ENCODE measurements around the gene RNF224.

RNF224 gene

DNA sequence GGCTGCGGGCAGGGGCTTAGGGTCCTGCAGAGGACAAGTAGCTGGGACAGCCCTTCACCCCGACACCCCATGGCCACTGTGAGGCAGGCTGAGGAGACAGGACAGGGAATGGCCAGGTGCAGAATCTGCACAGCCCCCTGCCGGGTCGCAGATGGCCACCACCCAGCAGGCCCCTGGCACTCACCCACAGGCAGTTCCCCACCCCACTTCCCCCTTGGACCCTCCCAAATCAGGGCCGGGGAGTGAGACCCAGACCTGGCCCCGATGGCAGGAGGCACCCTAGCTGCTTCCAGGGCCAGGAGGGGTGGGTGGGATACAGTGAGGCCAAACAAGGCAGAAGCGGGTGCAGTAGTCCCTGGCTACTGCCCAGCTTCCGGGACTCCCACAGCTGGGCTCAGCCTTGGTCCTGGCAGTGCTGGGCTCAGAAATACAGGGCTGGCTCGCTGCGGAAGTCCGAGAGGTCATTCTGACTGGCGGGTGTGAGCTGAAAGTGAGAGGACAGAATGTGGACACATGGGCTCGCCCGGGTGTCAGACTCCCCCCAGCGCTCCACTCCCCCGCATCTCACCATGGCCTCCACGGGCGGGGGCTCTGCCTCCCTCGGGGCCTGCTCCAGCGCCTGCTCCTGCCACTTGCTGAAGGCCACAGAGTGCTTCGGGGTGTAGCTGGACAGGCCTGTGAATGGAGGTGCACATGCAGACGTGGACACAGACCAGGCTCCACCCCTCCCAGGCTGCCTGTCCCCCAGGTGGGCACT, 35.4 kb upstream of the RNF224 start:
- DNase-seq (ENCODE audit: extremely low read depth in 1 of 2, low read depth in 1 of 2): no peak

- DNase-seq (ENCODE audit: extremely low read depth in 1 of 2, low read depth in 1 of 2): no peak
These were observed 34.9 kb upstream of the RNF224 start for GRCh38 chr9:137192448-137192780.

DNA sequence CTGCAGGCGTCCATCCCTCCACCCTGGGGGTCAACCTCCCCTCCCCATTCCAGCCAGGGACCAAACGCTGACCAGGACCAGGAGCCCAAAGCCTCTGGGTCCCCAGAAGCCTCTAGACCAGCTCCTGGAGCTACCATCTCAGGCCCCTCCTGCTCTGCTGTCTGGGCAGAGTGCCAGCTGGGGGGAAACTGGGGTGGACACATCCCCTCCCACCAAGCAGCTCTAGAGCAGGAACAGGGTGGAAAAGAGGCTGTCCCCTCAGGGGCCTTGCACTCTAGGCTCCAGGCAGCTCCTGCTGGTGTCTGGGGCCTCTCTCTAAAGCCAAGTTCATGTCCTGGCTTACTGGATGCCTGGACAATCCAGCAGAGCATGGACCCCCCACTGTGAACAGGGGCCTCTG, 34.4 kb upstream of the RNF224 start:
- DNase-seq (ENCODE audit: extremely low read depth in 1 of 2, low read depth in 1 of 2): no peak

GRCh38 chr9:137193771-137194170, 33.5 kb upstream of the RNF224 start:
- no peak for DNase-seq (ENCODE audit: extremely low read depth in 1 of 2, low read depth in 1 of 2)

GRCh38 chr9:137194388-137194787, 32.9 kb upstream of the RNF224 start:
- DNase-seq (ENCODE audit: extremely low read depth in 1 of 2, low read depth in 1 of 2): no peak

DNA sequence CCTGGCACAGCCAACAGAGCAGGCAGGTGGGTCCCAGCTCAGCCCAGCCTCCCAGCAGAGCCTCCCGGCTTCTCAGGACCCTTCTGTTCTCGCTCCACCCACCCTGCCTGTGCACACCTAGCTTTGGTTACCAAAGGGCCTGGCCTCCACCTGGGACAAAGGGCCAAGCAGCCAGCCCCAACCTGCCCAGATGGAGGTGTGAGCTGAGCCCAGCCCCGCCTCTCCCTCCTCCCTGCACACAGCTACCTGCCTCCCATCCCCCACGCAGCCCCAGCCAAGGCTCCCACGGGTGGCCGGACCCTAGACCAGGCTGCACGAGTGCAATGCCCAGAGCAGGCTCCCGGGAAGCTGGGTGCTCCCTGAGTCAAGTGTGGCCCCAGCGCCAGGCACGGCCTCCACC, 32.4 kb upstream of the RNF224 start:
- no peak for DNase-seq (ENCODE audit: extremely low read depth in 1 of 2, low read depth in 1 of 2)

- DNase-seq (ENCODE audit: extremely low read depth in 1 of 2, low read depth in 1 of 2): no peak
These were observed 31.6 kb upstream of the RNF224 start for GRCh38 chr9:137195525-137196220.

DNA sequence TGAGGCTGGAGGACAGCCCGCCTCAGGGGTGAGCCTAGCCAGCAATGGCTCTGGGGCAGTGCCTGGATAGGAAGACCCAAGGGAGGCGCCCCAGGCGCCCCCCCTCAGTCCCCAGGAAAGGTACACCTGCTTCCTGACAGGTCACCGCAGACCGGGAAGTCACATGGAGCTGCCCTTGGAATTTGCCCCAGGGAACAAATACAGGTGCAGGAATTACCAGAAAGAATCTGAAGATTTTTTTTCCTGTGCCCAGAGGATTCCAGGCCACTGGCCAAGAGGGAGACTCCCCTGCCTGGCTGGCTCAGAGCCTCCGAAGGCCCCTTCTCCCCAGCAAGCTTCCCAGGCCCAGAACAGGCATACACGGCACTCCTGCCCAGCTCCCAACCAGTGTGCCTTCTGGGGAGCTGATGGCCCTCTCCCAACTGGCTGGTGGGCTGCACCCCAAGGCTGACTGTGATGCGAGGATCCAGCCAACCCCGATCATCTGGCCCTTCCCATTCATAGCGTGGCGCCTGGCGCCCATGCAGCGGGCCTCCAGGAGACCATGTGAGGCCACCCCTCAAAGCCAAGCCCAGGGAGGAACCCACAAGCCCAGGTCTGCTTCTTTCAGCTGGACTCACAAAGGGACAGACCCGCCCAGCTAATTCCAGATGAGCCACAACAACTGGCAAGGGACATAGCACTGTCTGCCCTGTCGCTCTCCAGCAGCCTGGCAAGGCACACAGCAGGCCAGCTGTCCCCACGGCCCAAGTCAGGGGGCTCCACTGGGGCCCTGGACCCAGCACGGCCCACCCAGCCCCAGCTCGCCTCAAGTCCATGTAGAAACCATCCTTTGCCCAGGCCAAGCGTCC, 29.0 kb upstream of the RNF224 start:
- DNase-seq (ENCODE audit: extremely low read depth in 1 of 2, low read depth in 1 of 2): no peak

DNA sequence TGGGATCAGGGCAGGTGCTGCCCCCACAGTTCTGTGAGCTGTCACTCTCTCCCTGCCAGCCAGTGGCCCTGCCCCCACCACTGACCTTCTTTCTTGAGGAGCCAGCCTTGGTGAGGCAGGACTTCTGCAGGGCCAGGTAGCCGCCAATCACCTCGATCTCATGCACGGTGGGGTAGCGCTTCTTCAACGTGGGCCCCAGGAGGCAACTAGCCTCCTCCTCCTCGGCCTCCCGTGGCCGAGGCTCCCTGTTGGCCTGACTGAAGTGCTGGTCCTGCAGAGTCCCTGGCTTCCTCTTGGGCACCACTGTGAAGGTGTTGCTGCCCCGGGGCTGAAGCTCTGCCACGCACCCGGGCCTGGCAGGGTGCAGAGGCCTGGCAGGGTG, 28.4 kb upstream of the RNF224 start:
- no peak for DNase-seq (ENCODE audit: extremely low read depth in 1 of 2, low read depth in 1 of 2)

- no peak for DNase-seq (ENCODE audit: extremely low read depth in 1 of 2, low read depth in 1 of 2)
These were observed 27.7 kb upstream of the RNF224 start for GRCh38 chr9:137199411-137200121.

DNA sequence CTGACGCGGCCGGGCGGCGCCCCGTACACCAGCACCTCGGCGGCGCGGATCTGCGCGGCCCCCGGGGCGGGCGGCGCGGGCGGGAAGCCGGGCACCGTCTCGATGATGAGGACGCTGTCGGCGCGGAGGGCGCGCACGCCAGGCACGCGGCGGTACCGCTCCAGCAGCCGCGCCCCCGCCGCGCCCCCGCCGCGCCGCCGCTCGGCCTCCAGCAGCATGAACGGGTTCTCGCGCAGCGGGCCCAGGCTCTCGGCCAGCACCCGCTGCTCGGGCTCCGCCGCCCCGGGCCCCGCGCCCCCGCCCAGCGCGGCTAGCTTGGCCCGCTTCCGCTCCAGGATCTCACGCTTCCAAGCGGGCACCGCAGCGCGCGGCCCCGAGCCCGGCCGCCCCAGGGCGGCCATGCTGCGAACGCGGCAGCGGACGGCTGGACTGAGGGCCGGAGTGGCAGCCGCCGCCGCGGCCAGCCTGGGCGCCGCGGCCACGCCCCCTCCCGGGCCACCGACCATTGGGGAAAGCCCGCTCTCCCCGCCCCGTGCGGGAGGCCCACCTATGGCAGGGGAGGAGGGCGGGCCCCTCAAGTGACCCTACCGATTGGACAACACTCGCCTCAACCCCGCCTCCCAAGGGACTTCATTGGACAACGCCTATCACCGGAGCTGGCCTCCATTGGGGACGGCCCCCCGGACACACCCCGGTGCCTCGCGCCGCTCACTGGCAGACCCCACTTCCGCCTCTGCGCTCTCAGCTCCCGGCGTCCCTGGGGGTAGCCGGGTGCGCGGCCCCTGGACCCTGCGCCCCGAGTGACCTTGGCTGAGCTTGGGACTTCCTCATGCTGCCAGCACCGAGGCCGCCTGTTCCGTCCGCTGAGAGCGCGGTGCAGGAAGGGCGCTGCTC, 26.7 kb upstream of the RNF224 start, which contains the start of gene TPRN:
Gene TPRN, minus strand, starts transcription at position 431 of the 894 bp plus-strand sequence. Its CDS starts 30 bp downstream, at position 401.
- DNase-seq (ENCODE audit: extremely low read depth in 1 of 2, low read depth in 1 of 2): peak; percentile 96 to 100

DNA sequence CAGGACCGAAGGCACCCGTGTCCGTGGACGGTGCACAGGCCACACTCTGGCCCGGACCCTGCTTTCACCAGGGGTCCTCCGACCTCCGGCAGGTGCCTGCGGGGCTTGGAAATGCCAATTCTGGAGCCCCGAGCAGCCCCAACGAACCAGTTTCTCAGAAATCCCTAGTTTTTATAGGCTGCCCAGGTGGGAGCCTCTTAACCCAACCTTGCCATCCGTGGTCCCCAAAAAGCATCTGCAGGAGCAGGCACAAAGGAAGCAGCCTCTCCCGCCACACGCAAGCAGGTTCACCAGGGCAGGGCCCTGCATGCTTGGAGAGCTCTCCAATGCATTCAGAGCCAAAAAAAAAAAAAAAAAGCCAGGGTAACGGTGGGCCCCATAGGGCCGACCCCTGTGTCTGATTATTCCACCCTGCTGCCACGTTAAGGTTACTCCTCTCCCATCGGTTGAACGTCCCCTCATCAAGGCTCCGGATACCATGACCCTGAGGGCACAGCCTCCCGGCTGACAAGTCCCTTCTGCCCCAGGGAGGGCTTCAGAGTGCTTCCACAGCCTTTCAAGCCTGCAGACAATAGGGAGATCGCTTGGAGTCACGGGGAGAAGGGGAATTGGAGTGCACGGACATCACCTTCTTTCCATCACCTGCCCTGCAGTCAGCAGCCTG, 26.0 kb upstream of the RNF224 start:
- DNase-seq (ENCODE audit: extremely low read depth in 1 of 2, low read depth in 1 of 2): no peak

GRCh38 chr9:137202966-137203365, 24.3 kb upstream of the RNF224 start:
- no peak for DNase-seq (ENCODE audit: extremely low read depth in 1 of 2, low read depth in 1 of 2)

DNA sequence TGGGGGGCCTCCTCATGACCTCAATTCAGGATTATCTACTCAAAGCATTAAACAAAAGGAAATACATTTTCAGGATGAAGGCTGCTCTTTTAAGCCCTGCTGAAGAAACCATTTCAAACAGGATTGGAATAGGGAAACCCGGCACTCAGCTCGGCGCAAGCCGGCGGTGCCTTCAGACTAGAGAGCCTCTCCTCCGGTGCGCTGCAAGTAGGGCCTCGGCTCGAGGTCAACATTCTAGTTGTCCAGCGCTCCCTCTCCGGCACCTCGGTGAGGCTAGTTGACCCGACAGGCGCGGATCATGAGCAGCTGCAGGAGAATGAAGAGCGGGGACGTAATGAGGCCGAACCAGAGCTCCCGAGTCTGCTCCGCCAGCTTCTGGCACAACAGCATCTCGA, 22.6 kb upstream of the RNF224 start:
- DNase-seq (ENCODE audit: extremely low read depth in 1 of 2, low read depth in 1 of 2): no peak

DNA sequence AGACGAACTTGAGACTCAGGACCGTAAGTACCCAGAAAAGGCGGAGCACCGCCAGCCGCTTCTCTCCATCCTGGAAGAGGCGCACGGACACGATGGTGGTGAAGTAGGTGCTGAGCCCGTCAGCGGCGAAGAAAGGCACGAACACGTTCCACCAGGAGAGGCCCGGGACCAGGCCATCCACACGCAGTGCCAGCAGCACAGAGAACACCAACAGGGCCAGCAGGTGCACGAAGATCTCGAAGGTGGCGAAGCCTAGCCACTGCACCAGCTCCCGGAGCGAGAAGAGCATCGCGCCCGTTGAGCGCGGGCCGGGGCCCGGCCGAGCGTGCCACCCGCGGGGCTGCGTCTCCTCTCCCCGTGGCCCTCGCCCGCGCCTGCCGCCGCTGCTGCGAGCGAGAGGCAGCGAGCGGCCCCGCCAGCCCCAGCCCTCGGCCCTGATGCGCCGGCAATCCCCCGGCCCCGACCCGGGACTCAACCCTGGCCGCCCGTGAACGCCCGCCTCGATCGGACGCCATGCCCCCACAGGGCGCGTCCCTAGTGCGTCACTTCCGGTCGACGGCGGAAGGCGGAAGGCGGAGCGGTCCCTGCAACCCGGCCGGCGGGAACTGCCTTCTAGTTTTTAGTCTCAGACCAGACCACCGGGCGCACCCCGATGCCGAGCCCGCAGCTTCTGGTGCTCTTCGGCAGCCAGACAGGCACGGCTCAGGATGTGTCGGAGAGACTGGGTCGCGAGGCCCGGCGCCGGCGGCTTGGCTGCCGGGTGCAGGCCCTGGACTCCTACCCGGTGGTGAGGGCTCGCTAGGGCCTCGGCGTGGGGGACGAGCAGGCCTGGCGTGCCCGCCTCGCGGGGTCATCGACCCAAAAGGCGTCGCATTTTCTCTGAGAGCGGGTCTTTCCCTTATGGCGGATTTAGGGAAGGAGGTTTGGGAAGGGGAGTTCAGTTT, 21.9 kb upstream of the RNF224 start, which contains the start of the genes NDOR1 and TMEM203:
Gene NDOR1, plus strand, starts transcription at position 575 of the 944 bp plus-strand sequence. Its CDS starts 78 bp downstream, at position 653.
Gene TMEM203, minus strand, starts transcription at position 523 of the 944 bp plus-strand sequence. Its CDS starts 234 bp downstream, at position 289.
- peak; percentile 88 to 89 for DNase-seq (ENCODE audit: extremely low read depth in 1 of 2, low read depth in 1 of 2)

DNA sequence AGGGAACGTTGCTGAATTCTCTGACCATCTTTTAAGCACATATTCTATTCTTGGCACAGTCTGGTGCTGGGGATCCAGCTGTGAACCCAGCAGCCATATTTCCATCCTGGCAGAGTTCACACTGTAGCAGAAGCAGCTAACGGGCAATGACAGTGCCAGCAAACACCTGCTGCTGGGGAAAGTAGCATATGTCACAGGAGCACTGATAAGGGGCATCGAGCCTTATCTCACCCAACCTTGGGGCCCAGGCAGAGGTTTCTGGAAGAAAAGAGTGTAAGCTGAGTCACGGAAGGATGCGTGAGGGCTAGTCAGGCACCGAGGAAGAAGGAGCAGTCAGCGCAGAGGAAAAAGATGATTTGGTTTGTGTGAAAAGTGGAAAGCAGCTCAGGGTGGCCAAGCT, 20.7 kb upstream of the RNF224 start:
- DNase-seq (ENCODE audit: extremely low read depth in 1 of 2, low read depth in 1 of 2): no peak

GRCh38 chr9:137211532-137211931, 15.8 kb upstream of the RNF224 start:
- DNase-seq (ENCODE audit: extremely low read depth in 1 of 2, low read depth in 1 of 2): no peak

DNA sequence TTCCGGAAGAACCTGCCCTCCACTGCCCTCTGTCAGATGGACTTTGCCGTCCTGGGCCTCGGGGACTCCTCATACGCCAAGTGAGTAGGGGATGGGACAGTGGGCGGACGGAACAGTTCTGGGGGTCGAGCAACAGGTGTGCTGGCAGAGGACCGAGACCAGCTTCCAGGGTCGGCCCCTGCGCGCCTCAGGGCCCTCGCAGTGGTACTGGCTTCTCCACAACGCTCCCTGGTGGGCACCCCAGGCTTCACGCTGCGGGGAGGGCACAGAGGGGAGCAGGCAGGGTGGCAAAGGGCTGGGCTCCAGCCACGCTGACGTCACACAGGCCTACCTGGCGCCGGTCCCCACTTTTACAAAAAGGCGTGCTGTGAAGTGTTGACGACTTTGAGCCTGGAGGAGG, 14.8 kb upstream of the RNF224 start:
- no peak for DNase-seq (ENCODE audit: extremely low read depth in 1 of 2, low read depth in 1 of 2)
